ENCODE data around the gene NAALAD2.
"Not testable (repeated sequence)": the region's sequence is repeated elsewhere in the genome, so short reads cannot be mapped to it uniquely, and the experiment has no call there.

The NAALAD2 gene

GRCh38 chr11:90134478-90135003 is at the start of gene NAALAD2:
TSS of gene NAALAD2 (plus strand) at chr11:90134663. CDS start at chr11:90134759, 96 bp downstream.
- DNase-seq, result no peak

GRCh38 chr11:90085650-90086049 is 48.8 kb upstream of the NAALAD2 start, which contains the start of gene UBTFL1:
TSS of gene UBTFL1 (plus strand) at chr11:90085950. CDS start at chr11:90085950, 0 bp downstream.
- not testable (repeated sequence) for DNase-seq

GRCh38 chr11:90088731-90089130 is 45.7 kb upstream of the NAALAD2 start:
- not testable (repeated sequence) for DNase-seq

DNA sequence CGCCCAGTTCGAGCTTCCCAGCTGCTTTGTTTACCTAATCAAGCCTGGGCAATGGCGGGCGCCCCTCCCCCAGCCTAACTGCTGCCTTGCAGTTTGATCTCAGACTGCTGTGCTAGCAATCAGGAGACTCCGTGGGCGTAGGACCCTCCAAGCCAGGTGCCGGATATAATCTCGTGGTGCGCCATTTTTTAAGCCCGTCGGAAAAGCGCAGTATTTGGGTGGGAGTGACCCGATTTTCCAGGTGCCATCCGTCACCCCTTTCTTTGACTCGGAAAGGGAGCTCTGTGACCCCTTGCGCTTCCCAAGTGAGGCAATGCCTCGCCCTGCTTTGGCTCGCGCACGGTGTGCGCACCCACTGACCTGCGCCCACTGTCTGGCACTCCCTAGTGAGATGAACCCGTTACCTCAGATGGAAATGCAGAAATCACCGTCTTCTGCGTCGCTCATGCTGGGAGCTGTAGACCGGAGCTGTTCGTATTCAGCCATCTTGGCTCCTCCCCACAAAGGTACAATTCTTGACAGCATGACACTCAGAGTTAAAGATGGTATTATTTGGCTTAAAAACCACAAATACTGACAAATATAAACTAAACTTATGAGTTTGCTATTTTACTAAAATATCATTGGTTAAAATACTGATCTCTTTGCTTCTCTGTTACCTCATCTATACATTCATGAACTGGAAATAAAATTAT is 39.1 kb upstream of the NAALAD2 start:
- DNase-seq, result not testable (repeated sequence)

DNA sequence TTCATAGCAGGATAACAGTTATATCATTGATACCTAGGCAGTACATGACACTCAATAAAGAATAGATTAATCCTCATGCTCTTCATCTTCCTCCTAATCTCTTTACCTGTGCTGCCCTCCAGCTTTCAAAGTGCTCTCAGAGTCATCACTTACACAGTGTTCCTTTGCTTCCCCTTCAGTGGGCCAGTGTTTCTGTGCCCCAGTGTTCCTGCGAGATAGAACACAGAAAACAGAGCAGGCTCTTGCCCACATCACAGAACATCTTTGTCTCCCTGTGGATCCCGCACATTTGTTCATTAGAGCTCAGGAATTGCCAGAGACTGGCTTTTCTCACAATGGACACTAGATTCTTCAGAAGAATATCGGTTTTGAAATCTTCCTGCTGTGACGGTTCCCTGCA is 36.2 kb upstream of the NAALAD2 start:
- DNase-seq, result not testable (repeated sequence)

DNA sequence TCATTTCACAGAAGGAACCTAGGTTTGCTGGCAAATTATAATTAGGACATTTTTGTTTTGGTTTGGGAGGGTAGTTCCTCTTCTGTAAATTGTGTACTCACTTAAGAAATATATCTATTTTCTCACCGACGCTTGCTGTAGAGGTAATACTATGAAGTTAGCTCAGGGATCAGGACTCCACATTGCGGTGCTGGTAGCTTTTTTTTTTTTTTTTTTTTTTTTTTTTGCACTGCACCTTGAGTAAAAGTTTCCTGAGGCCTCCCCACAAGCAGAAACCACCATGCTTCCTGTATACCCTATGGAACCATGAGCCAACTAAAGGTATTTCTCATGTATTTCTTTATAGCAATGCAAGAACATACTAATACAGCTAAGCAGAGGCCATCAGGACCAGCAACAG is 34.0 kb upstream of the NAALAD2 start:
- DNase-seq, result no peak

- DNase-seq, result no peak
These were observed 20.9 kb upstream of the NAALAD2 start for GRCh38 chr11:90113541-90113940.

- DNase-seq, result no peak
These were observed 14.3 kb upstream of the NAALAD2 start for GRCh38 chr11:90120191-90120590.

GRCh38 chr11:90124371-90124770 is 10.1 kb upstream of the NAALAD2 start:
- no peak for DNase-seq

- DNase-seq, result no peak
These were observed 9.5 kb upstream of the NAALAD2 start for GRCh38 chr11:90124946-90125345.

DNA sequence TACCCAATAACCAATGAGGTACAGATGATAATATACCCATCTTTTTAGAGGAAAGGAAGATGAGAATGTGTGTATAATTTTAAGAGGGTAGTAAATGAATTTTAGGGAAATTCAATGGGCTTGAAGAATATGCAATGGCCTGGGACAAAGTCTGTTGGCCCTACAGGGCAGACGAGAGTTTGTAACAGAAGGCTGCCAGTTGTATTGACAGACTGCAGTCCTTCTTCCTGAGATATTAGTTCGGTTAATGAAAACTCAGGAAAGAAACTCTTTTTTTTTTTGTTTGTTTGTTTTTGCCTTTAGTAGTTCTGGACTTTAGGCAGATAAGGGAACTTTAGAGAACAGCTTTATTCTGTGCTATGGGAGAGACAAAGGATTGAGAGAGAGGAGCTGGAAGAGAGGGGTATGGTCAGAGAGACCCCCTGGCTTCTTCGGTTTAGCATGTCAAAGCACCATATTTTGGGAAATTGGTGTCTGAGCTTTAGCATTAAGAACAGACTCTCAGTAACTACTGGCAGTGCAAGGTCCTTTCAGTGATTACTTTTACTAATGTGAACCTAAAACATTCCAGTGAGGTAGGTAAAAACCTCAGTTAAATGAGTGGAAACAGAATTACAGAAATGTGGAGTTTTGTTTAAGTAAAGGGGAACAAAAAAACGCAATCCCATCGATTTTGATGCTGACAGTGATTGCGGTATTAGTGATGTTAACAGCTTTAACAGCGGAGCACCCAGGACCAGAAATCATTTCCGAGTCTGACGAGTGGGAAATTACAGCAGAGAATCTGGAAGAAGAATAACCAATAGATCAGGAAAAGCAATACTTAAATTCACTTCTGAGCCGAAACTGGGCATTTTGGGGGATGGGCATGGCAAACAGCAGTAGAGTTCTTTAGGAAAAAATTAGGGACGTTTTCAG is 644 bp upstream of the NAALAD2 start:
- no peak for DNase-seq

- no peak for DNase-seq
These were observed 553 bp downstream of the NAALAD2 start for GRCh38 chr11:90135016-90135415.

DNA sequence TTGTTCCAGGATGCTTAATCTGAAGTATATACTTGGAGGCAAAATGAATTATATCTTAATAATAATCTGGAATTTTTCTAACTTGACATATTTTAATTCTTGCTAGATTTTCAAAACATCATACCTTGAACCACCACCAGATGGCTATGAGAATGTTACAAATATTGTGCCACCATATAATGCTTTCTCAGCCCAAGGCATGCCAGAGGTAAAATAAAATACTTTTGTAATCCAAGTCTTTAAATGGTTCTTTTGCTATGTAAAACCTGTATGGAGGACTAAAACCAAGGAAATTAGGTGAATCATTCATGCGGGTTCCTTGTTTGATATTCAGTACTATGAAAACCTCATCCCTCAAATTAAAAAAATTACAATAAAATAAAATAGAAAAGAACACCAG is 14.4 kb downstream of the NAALAD2 start:
- no peak for DNase-seq

DNA sequence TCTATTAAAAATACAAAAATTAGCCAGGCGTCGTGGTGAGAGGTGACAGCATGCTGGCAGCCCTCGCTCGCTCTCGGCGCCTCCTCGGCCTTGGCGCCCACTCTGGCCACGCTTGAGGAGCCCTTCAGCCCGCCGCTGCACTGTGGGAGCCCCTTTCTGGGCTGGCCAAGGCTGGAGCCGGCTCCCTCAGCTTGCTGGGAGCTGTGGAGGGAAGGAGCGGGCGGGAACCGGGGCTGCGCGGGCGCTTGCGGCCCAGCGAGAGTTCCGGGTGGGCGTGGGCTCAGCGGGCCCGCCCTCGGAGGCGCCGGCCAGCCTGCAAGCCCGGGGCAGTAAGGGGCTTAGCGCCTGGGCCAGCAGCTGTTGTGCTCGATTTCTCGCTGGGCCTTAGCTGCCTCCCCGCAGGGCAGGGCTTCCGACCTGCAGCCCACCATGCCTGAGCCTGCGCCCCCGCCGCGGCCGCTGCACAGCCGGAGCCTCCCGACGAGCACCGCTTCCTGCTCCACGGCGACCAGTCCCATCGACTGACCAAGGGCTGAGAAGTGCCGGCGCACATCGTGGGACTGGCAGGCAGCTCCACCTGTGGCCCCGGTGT is 32.6 kb downstream of the NAALAD2 start:
- not testable (repeated sequence) for DNase-seq

GRCh38 chr11:90167704-90168103 is 33.2 kb downstream of the NAALAD2 start:
- not testable (repeated sequence) for DNase-seq

DNA sequence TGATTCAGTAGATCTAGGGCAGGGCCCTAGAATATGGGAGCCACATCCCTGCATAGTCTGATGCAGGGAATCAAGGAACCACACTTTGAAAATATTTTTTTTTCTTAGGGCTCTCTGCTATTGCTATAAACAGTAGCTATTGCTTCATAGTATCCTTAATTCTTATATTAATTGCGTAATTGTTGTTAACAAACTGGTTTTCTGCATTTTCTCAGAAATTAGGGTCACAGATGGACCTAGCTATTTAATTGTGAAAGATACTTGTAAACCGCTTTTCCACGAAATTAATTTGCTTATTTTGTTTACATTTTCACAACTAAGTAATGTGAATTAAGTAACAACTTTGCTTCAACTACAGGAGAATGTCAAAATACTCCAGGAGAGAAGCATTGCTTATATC is 34.1 kb downstream of the NAALAD2 start:
- no peak for DNase-seq

DNA sequence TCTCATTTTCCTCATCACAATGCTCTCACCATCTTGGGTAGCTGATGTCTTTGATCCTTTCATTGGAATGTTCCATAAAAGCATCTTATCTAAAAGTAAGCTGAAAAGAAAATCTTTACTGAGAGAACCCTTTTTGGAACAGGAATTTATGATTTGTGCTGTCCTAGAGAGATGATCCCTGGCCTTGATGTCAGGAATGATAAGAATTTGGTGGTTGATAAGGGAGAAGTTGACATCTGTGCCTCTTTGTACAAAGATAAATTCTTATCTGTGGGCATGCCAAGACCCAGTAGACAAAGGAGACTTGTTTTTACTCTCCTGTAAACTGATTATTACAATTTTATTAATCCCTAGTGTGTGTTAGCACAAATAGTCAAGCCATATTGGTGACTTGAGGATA is 36.9 kb downstream of the NAALAD2 start:
- DNase-seq, result no peak

GRCh38 chr11:90176069-90176468 is 41.6 kb downstream of the NAALAD2 start:
- no peak for DNase-seq

- no peak for DNase-seq
These were observed 44.3 kb downstream of the NAALAD2 start for GRCh38 chr11:90178751-90179150.

DNA sequence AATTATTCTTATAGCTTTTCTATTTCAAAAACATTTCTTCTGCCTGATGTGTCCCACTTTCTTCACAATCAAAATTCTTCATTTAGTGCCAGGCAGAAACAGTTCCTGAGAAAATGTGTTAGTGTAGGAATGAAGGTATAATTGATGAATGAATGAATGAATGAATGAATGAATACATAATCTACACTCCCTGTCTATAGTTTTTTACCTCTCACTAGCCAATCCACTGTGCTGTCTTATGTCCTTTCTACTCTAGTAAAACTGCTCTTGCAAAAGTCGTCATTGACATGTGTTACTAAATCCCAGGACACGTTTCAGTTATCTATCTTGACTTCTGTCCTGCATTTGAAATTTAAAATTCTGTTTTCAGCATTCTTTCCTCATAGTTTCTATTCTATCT is 45.5 kb downstream of the NAALAD2 start:
- DNase-seq, result no peak

DNA sequence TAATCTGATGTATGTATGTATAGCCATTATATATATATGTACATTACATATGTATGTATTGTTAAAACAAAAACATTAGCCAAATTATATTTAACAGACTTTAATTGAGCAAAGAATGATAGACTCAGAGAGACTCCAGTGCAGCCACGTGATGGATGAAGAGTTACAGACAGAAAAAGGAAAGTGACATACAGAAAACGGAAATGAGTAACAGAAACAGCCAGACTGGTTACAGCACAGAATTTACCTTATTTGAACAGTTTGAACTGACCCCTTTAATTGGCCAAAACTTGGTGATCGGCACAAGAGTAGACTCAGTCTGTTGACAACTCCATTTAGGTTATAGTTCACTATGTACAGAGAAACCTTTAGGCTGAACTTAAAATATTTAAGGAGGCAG is 53.4 kb downstream of the NAALAD2 start:
- DNase-seq, result no peak

- DNase-seq, result no peak
These were observed 54.5 kb downstream of the NAALAD2 start for GRCh38 chr11:90189011-90189410.

- DNase-seq, result no peak
These were observed 58.6 kb downstream of the NAALAD2 start for GRCh38 chr11:90192869-90193582.
